HG02623 (cell line): ENCODE measurements around the gene VWA3B.
"Not testable (repeated sequence)": the region's sequence is repeated elsewhere in the genome, so short reads cannot be mapped to it uniquely, and the experiment has no call there.

Source experiments
- ATAC-seq: cut with Tn5 transposase; IDR thresholded peaks from one replicate; pipeline ENCODE4 v1.9.1; 2021; ENCODE audit warnings: moderate library complexity; ENCODE audit not compliant: unreplicated experiment

VWA3B gene, protein sequence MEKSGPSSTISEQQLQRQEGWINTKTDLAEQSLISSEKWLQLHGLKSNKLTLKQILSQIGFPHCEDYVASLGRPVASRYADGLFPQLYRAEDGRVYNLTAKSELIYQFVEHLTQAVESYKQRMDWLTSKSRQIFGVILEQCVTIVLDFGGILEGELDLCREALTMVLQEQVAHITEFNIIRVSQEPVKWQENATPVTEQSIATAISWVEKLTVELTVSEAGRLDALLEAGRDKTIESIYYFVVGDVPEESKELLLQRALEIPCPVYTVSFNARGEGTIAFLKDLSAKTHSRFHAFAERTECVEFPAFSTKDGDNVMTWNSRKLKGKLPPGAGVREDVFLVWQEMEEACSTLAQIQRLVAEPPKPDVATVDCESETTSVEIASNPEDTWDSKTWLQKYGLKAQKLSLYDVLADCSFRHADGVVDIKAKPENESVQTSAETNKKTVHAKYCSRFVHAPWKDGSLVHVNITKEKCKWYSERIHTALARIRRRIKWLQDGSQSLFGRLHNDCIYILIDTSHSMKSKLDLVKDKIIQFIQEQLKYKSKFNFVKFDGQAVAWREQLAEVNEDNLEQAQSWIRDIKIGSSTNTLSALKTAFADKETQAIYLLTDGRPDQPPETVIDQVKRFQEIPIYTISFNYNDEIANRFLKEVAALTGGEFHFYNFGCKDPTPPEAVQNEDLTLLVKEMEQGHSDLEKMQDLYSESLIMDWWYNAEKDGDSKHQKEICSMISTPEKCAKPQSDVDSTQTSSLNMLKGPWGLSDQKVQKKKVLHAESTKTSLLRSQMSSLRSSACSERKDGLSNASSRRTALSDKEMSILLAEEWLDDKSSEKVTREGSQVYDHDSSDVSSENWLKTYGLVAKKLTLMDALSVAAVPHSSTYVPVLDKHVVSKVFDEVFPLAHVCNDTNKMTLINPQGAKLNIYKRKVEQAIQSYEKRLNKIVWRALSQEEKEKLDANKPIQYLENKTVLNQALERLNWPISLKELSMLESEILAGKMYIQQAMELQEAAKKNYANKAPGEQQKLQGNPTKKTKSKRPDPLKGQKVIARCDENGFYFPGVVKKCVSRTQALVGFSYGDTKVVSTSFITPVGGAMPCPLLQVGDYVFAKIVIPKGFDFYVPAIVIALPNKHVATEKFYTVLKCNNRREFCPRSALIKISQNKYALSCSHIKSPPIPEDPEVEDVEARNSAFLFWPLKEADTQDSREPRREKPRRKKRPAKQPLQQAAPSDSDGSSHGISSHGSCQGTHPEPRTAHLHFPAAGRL (N-terminal part only)

DNA sequence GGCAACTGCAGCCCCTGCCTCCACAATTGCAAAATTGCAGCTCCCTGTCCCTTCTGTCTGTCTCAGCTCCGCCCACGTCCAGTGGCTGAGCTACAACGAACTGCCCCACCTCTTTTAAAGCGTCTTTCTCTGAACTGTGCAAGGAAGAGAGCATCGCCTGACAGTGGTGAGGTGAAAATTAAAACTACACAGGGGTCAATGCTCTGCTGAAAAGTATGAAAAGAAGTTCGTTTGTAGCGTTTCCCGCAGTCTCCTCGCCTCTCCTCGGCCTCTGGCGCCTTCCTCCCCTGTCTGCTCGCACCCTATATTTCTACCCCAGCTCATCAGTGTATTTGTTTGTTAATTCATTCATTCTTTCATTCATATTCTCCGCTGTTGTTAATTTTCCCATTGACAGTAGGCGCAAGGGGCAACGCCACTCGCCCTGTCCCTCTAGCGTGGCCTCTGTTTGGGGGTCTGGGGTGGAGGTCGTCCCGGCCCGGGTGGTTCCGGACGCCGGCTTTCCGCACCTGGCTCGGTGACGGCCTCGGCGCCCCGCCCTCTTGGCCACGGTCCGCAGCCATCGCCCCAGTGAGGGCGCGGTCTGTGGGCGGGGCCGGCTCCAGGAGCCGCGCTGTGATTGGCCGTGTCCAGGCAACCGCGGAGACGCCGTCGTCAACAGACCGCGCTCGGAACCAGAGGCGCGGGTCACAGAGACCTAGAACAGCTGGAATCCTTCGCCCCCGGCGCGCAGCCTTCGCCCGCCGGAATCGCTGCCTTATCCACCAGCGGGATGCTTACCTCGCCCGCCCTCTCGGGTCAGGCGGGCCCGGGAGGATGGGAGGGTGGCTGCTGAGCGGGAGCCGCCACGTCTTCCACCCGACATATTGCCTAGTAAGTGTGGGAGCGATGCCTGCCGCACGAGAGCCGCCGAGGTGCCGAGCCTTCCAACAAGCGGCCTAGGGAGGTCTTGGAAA, at the start of gene VWA3B:
VWA3B (plus strand) TSS at position 677 of the 956 bp plus-strand sequence. CDS start 5,926 bp downstream, outside the sequence.
- ATAC-seq, result peak; percentile 79

DNA sequence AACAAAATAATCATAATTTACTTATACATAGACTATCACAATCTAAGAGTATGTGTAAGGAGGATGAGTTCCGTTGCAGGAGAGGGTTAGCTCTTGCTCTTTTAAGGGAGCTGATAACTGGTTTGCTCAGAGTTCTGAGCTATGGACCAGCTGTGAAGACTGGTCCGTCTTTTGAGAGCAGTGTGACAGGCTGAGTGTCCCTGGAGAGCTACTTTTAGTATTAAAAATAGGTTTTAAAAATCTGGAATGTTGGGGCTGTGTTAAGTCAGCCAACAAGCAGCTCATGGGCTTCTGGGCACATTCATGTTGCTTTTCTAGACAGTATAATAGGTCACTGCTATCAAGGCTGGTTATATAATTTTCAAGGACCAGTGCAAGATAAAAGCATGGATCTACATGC, 49.8 kb upstream of the VWA3B start:
- ATAC-seq, result no peak

DNA sequence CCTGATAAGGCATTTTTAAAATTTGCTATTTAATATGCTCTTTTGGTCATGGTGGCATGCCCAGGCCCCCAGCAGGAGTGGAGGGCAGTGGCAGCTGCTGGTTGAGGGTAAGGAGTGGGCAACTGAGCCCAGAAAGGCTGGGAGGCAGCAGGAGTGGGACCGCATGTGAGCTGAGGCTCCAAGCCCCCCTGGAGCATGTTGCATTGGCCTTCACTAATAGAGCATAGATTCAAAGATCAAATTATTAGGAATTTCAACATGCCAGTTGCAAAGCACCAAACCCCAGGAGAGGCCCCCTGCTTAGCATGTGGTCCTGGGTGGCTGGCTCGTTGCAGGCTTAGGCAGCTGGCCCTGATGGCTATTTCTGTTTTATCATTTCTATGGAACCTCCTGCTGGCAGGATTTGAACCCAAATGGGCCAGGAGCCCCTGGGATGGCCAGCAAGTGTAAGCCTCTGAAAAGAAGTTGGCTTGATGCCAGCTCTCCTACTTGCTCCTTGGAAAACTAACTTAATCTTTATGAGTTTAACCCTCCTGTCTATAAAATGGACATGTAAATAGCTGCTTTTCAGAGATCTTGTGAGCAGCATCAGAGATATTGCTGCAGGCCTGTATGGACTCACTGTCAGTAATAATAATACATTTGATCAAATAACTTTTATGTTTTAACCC, 49.2 kb upstream of the VWA3B start:
- no peak for ATAC-seq

DNA sequence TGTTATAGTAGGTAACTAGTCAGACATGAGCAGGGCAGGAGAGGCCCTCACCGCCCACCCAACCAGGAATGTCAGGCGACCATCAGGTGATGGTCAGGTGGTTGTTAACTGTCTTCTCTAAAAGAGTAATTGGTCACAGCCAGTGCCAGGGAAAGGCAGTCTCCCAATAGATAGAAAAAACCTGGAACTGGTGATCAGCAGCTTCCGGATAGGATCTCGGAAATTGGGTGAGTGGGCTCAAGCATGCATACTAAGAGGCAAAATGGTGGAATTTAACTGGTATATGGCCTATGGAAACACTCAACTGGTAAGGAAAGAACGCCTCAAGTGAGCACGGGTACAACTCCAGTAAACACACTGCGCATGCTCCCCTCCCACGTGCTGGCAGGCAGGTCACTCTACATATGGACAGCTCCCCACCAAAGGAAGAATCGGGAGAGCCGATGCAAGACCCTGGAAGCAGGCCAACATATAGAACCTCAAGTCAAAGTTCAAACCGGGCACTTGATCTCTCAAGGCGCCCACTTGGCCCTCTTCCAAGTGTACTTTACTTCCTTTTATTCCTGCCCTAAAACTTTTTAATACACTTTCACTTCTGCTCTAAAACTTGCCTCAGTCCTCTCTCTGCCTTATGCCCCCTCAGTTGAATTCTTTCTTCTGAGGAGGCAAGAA, 47.7 kb upstream of the VWA3B start:
- ATAC-seq, result no peak

DNA sequence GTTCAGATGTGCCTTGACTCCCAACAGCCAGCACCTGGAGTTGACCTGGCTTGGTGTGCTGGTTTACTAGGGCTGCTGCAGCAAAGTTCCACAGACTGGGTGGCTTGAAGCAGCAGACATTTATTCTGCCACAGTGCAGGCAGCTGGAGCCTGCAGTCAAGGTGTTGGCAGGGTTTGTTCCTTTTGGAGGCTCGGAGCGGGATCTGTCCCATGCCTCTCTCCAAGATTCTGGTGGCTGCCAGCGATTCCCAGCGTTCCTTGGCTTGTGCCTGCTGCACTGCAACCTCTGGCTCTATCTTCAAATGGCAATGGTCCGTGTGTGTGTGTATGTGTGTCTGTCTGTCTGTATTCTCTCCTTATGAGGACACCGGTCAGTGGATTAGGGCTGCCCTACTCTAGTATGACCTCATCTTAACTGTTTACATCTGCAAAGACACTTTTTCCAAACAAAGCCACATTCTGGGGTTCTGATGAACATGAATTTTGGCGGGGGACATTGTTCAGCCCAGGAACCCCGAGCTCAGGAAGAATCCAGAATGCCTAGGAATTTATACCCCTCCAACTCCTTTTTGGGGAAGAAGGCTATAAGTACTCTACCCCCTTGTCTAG, 46.5 kb upstream of the VWA3B start:
- no peak for ATAC-seq

DNA sequence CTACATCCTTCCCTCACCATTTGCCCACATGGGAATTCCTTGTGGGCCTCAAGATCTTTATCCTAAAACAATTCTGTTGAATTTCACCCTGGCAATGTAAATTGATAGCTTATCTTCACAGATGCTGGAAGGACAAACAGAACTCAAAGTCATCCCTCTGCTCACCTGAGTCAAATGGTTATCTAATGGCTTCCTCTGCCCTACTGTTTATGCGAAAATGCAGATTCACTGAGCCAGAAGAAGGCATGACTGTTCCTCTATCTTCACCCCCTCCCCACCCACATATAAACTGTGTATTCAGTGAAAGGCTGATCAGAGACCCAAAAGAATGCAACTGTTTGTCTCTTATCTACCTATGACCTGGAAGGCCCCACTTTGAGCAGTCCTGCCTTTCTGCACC, 43.9 kb upstream of the VWA3B start:
- no peak for ATAC-seq

DNA sequence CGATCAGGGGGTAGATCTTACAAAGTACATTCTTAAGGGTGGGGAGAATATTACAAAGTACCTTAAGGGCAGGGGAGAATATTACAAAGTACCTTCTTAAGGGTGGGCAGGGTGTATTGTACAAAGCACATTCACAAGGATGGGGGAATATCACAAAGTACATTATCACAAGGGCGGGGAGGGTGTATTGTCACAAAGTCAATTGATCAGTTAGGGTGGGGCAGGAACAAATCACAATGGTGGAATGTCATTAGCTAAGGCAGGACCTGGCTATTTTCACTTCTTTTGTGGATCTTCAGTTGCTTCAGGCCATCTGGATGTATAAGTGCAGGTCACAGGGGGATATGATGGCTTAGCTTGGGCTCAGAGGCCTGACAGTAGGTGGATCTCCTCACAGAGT, 42.2 kb upstream of the VWA3B start:
- ATAC-seq, result not testable (repeated sequence)

DNA sequence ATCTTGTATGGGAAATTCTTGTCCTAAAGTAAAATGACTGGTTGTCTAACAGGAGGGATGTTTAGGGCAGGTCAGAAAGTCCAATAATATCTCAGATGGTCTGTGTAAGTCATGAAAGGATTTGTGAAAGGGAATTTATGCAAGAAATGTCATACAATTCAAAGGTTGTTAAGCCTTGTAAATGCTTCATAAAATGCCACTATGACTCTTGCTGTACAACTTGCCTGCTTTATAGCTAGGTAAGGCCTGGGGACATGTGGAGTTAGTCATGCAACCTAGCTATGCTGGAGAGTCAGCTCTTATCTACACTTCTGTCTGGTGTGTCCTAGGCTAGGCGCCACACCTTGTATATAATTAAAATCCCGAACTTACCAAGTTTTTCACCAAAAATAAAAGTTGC, 36.9 kb upstream of the VWA3B start:
- no peak for ATAC-seq

DNA sequence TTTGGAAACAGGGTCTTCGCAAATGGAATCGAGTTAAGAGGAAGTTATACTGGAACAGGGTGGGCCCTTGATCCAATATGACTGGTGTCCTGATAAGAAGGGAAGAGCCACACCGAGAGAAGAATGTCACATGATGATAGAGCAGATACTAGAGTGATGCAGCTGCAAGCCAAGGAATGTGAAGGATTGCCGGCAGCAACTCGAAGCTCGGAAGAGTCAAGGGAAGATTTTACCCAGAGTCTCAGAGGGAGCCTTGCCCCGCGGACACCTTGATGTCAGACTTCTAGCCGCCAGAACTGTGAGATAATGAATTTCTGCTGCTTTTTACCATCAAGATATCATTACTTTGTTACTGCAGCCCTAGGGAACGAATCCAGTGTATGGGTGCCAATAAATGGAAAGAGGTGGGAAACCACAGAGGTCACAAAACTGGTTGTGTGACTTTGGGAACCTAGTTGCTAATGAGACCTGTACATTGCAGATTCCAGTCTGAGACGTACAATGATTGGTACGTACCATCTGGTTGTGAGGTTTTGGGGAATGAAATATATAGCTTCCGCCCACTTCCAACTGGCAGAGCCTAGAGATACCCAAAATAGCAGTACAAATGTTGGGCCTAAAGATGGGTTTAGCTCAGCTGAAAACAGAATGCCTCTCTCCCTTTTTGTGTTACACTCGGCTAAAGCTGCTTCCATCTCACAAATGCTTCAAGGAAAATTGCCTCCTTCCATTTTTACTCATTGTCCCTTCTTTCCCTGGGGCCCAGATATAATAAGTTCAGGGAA, 28.6 kb upstream of the VWA3B start:
- ATAC-seq, result no peak

DNA sequence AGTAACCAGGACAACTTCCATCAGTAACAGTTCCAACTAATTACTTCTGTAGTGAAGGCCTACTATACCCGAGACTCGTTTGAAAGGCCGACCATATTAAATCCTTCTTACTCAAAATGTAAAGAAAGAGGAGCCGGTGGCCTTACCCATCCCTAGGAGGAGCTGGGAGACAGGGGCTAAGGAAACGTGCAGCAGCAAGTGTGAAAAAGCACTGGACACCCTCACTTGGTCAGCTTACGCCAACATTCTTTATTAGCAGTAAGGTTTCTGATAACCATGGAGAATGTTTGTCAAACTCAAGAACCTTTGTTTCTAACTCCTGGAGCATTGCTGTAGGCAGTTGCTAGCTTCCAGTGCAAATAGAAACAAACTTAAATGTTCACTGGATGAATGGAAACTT, 26.7 kb upstream of the VWA3B start:
- ATAC-seq, result no peak

DNA sequence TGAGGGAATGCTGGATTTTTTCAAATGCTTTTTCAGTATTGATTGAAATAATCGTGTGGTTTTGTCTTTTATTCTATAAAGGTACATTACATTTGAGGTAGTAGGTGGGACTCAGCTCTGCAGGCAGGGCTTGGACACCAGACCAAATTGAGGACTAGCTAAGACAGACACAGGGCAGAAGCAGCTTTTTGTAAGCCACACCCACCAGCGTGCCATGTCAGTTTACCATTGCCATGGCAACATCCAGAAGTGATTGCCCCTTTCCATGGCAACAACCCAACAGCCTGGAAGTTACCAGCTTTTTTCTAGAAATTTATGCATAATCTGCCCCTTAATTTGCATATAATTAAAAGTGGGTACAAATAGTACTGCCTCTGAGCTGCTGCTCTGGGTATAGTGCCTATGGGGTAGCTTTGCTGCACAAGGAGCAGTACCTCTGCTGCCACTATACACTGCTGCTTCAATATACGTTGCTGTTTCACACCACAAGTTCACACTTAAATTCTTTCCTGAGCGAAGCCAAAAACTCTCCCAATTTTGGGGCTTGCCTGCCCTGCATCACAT, 23.6 kb upstream of the VWA3B start:
- ATAC-seq, result no peak

DNA sequence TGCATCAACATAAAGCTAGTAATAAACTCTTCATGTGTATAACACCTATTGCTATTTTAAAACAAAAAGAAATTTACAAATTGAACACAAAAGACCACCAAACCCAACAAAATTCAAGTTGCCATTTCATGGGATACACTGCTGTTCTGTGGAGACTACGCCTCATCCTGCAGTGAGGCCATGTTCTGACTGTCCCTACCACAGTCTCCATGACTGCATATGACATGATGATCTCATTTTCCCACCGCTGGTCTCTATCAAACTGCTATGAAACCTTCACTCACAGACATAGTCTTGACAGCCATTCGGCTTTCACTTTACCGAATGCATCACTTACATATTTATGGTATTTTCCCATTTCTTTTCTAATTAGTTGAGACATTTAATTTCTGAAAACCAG, 21.2 kb upstream of the VWA3B start:
- ATAC-seq, result no peak

DNA sequence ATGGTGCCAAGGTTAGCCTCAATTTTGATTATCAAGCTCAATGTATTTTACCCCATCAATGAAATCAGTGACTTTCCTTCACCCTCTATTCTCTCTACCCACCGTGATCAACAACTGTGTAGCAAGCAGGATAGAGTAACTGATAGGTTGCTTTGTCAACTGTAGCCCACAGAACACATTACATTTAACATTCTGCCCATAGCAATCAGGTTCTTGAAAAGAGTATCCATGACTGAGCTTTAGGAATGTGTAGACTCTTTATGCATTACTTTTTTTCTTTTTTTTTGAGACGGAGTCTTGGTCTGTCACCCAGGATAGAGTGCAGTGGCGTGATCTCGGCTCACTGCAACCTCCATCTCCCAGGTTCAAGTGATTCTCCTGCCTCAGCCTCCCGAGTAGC, 19.8 kb upstream of the VWA3B start:
- no peak for ATAC-seq

DNA sequence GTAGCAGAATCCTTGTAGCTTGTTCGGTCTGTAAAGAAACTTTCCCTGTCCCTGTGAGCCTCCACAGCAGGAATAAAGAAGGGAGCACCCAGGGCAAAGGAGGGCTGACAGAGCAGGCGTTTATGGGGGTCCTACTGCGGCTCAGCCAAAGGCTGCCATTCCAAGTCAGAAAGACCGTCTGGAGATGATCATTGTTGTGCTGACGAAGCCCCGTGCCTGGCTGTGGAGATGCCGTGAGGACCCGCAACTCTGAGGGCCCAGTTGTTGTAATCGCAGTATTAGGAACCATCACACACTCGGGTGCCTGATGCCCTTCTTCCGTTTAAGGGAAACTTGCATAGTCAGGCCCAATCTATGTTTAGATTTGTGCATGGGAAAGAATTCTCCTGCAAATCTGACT, 16.9 kb upstream of the VWA3B start:
- ATAC-seq, result no peak

DNA sequence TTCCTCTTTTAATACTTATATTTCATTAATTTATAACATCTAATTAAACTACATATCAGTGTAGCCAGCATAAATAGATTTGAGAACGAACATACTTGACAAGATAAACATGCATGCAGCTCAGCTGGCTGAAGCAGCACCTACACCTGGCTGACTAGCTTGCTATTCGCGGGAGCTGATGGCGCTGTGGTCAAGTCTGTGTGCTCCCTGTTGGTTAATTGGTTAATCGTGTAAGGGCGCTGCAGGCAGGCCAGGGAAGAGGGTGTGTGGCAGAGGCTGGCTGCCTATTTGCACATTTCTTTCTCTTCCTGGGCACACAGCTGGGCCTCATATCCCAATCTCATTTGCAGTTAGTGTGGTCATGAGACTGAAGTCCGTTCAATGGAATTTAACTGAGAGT, 14.5 kb upstream of the VWA3B start:
- no peak for ATAC-seq

DNA sequence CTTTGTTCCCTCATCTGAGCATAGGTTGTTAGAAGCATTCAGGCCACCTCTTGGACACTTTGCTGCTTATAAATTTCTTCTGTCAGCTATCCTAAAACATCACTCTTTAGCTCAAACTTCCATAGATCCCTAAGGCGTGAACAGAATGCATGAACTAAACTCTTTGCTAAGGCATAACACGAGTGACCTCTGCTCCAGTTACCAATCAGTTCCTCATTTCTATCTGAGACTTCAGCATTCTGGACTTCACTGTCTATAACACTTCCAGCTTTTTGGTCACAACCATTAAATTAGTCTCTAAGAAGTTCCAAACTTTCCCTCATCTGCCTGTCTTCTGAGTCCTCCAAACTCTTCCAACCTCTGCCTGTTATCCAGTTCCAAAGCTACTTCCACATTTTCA, 8.3 kb upstream of the VWA3B start:
- no peak for ATAC-seq

DNA sequence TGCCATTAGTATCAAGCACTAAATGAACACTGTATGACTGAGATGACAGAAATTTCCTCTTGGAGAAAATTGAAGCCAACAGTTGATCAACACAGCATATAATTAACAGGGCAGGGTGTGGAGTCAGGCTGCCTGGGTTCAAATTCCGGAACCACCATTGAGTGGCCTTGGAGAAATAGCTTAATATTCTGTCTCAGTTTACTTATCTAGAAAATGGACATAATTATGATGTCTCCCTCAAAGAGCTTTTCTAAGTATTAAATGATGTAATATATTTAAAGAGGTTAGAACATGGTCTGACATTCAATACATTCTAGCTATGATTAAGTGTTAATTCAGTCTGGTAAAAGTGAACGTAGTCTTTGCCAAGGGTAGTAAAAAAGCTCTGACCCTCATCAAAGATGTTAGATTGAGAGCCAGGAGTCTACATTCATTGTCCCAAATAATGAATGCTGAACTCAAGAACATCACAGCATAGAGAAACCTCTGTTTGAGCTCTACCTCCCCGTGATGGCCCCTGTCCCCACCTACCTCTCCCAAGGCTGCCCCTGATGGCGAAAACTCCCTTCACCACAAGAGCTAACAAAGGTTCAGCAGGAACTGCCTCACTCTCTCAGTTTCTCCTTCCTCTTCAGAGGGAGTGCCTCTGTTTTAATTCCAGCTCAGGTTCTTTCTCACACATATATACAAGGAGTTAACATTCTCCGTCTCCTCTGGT, 2.7 kb upstream of the VWA3B start:
- no peak for ATAC-seq
